Endothelial cell of umbilical vein (primary cell): ENCODE measurements around the gene LGALS7. TPM values are rescaled to one million over a fixed set of nuclear protein-coding genes. Genes with fewer than 3 reads are reported as not detected.

Experiments used
- BruUV-seq: library from RNA; stranded (reverse); fragments of 400-500 nt; replicated peaks from 2 replicates; lab custom pipeline; 2021; lab: Mats Ljungman, UMichigan
- CTCF ChIA-PET: fragments of 300-600, 350-600 bp; sonication (Branson Sonifier 250); formaldehyde crosslinking; loops from one replicate; lab custom pipeline; 2021; ENCODE audit warnings: antibody characterized with exemption, inconsistent platforms; lab: Charles Lee
- POLR2A ChIA-PET: fragments of 300-600, 350-600 bp; sonication (Branson Sonifier 250); formaldehyde crosslinking; loops from one replicate; lab custom pipeline; 2021; ENCODE audit warnings: antibody characterized with exemption, inconsistent platforms; lab: Charles Lee
- DNase-seq: peaks from one replicate; pipeline ENCODE4 v3.0.0-alpha.2; 2011; ENCODE audit warnings: low read depth, low spot score
- FAIRE-seq: peaks from 2 replicates; lab custom pipeline; 2011; peaks lifted over from hg19 to GRCh38; lab: Jason Lieb, UNC
- H2AFZ ChIP-seq: 2 replicates; pipeline ENCODE4 v1.6.0; 2012; ENCODE audit warnings: low read depth, low read length, control low read depth, inconsistent platforms
- H3K27ac ChIP-seq: 2 replicates; pipeline ENCODE4 v1.5.1; 2011; ENCODE audit warnings: low read depth, mild to moderate bottlenecking, control low read depth, low read length, moderate library complexity; ENCODE audit not compliant: insufficient read depth
- H3K27me3 ChIP-seq, 2 experiments: 2 replicates each; pipeline versions ENCODE4 v1.6.0 to v1.6.1; 2011; ENCODE audit warnings: low read length in 2 of 2, mixed read lengths in 1 of 2; ENCODE audit not compliant: control insufficient read depth in 2 of 2, insufficient read depth in 2 of 2
- H3K36me3 ChIP-seq, 2 experiments: 2 replicates in 1 of 2; 3 replicates in 1 of 2; pipeline ENCODE4 v1.5.1; 2011; ENCODE audit warnings: low read length in 2 of 2, mild to moderate bottlenecking in 1 of 2, moderate library complexity in 1 of 2; ENCODE audit not compliant: control insufficient read depth in 2 of 2, insufficient read depth in 2 of 2; ENCODE audit errors: extremely low read depth in 1 of 2
- H3K4me1 ChIP-seq: 3 replicates; pipeline ENCODE4 v1.5.1; 2011; ENCODE audit warnings: mild to moderate bottlenecking, low read length; ENCODE audit not compliant: control insufficient read depth, insufficient read depth; ENCODE audit errors: extremely low read depth
- H3K4me2 ChIP-seq: 2 replicates; pipeline ENCODE4 v1.6.1; 2011; ENCODE audit warnings: low read length, control low read depth, mixed read lengths; ENCODE audit not compliant: insufficient read depth
- H3K4me3 ChIP-seq, 3 experiments: fragments of 200-600 bp in 1 of 3; sonication (generic), shearing (Covaris generic) in 1 of 3; replicated peaks in 1 of 3; 2 replicates each; pipeline ENCODE4 v1.5.1; 2011 to 2016; ENCODE audit warnings: control low read depth in 3 of 3, low read length in 3 of 3, mild to moderate bottlenecking in 2 of 3, inconsistent platforms in 1 of 3, low read depth in 1 of 3, moderate library complexity in 1 of 3; ENCODE audit not compliant: insufficient read depth in 1 of 3
- H3K79me2 ChIP-seq: 2 replicates; pipeline ENCODE4 v1.6.0; 2012; ENCODE audit warnings: low read length, inconsistent platforms; ENCODE audit not compliant: control insufficient read depth, insufficient read depth
- H3K9ac ChIP-seq: replicated peaks from 2 replicates; pipeline ENCODE3; 2011; ENCODE audit warnings: low read length, control low read depth; ENCODE audit not compliant: insufficient read depth; ENCODE audit errors: extremely low read depth
- H3K9me1 ChIP-seq: replicated peaks from 3 replicates; pipeline ENCODE4 v1.6.0; 2011; ENCODE audit warnings: mild to moderate bottlenecking, low read length; ENCODE audit not compliant: control insufficient read depth, insufficient read depth; ENCODE audit errors: extremely low read depth
- H3K9me3 ChIP-seq: replicated peaks from 2 replicates; pipeline ENCODE4 v1.5.1; 2012; ENCODE audit warnings: low read length, inconsistent platforms; ENCODE audit not compliant: control insufficient read depth, insufficient read depth
- H4K20me1 ChIP-seq: replicated peaks from 2 replicates; pipeline ENCODE3; 2011; ENCODE audit warnings: mild to moderate bottlenecking, low read length; ENCODE audit not compliant: control insufficient read depth, insufficient read depth; ENCODE audit errors: extremely low read depth
- EZH2 ChIP-seq: IDR thresholded peaks from 2 replicates; pipeline ENCODE4 v1.6.1; 2012; ENCODE audit warnings: borderline replicate concordance, low read depth, mild to moderate bottlenecking, moderate library complexity, low read length, inconsistent platforms; ENCODE audit not compliant: severe bottlenecking
- FOS ChIP-seq: IDR thresholded peaks from 2 replicates; pipeline ENCODE4 v1.6.1; 2011; ENCODE audit warnings: mild to moderate bottlenecking, low read length, moderate library complexity, borderline replicate concordance; ENCODE audit not compliant: insufficient read depth
- GATA2 ChIP-seq: IDR thresholded peaks from 2 replicates; pipeline ENCODE4 v1.7.0; 2011; ENCODE audit warnings: low read depth, mild to moderate bottlenecking, moderate library complexity, mixed read lengths, low read length; ENCODE audit not compliant: insufficient read length, insufficient read depth
- JUN ChIP-seq: IDR thresholded peaks from 2 replicates; pipeline ENCODE4 v1.6.1; 2011; ENCODE audit warnings: borderline replicate concordance, low read depth; ENCODE audit not compliant: insufficient read length, insufficient read depth
- MYC ChIP-seq: IDR thresholded peaks from one replicate; pipeline ENCODE4 v1.6.1; 2011; ENCODE audit warnings: mild to moderate bottlenecking, low read depth, low read length
- POLR2A ChIP-seq: IDR thresholded peaks from 2 replicates; pipeline ENCODE4 v1.6.1; 2012; ENCODE audit warnings: low read depth, mild to moderate bottlenecking, control low read depth, low read length
- POLR2AphosphoS5 ChIP-seq: IDR thresholded peaks from 2 replicates; pipeline ENCODE4 v1.6.1; 2012; ENCODE audit warnings: low read depth, mild to moderate bottlenecking, control low read depth, low read length, moderate library complexity; ENCODE audit not compliant: insufficient read depth
- dilution Hi-C: fragments of 300-500 bp; cut with MboI; formaldehyde crosslinking; loops from one replicate; pipeline ENCODE4 v1.15.0; 2019; ENCODE audit warnings: low sequenced_read_pairs; ENCODE audit not compliant: extremely low pct_ligation_motif_present
- intact Hi-C: fragments of 100-400 bp; cut with micrococcal nuclease; formaldehyde crosslinking; loops from one replicate; pipeline ENCODE4 v1.10.0; 2022
- polyA plus RNA-seq, 4 experiments: library from polyadenylated mRNA; depleted of rRNA in 3 of 4; stranded (reverse) in 3 of 4; unstranded in 1 of 4; fragments of >200 nt; gene quantifications; 2 replicates each; pipeline versions ENCODE4 v1.2.1 to v1.2.3, GENCODE V29; 2011 to 2012; ENCODE audit warnings: missing spikeins in 1 of 4
- total RNA-seq: library from RNA; stranded (reverse); gene quantifications from 2 replicates; pipeline ENCODE4 v1.2.3, GENCODE V29; 2021
- TF ChIP-seq, protein P1 (sequence below), 2 donors: IDR thresholded peaks; 1 replicate in 1 of 2; 2 replicates in 1 of 2; pipeline ENCODE4 v1.5.1; 2011; ENCODE audit warnings: low read length in 2 of 2, mild to moderate bottlenecking in 2 of 2, moderate library complexity in 2 of 2, control low read depth in 1 of 2, inconsistent platforms in 1 of 2, low read depth in 1 of 2; ENCODE audit not compliant: insufficient read depth in 1 of 2; ENCODE audit errors: extremely low read depth in 1 of 2
- TF ChIP-seq, protein P2 (sequence below): IDR thresholded peaks from 2 replicates; pipeline ENCODE4 v1.6.1; 2011; ENCODE audit not compliant: insufficient read depth, insufficient read length

The LGALS7 gene
- total and polyA plus RNA-seq, 2 donors (not counting 3 experiments of a cell fraction or from before 2014, with no cell fraction given), result not detected

DNA sequence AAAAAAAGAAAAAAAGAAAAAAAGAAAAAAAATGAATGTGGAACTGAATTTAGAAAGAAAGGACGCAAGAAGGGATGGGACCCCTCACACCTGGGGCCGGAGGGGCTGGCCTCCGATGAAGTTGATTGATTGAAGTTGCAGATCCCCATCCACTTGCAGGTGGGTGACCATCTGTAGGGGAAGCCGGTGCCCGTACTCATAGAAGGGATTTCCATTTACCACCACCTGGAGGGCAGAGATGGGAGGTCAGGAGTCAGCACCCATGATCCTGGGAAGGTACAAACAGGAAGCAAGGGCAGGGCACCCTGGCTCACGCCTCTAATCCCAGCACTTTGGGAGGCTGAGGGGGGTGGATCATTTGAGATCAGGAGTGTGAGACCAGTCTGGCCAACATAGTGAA lies 33.1 kb upstream of the LGALS7 start:
- intact Hi-C loops, result no loop called here
- dilution Hi-C loops, result no loop called here
- DNase-seq (no peak), FAIRE-seq (no peak)
- Histone ChIP-seq H3K9me1 (no peaks in the 10 kb centered on the region), H3K4me1 (peaks cover 8% of the 10 kb centered on the region), H3K79me2 (no peaks in the 10 kb centered on the region), H3K4me3 (no peak overlapping the region), H3K27me3 (no peaks in the 10 kb centered on the region), H3K9ac (no peak overlapping the region), H3K27ac (no peak overlapping the region), H3K4me2 (no peak overlapping the region), H2AFZ (no peak overlapping the region), H3K9me3 (no peaks in the 10 kb centered on the region), H4K20me1 (no peaks in the 10 kb centered on the region), H3K36me3 (no peaks in the 10 kb centered on the region)
- ChIA-PET POLR2A (no interaction called here), CTCF (no interaction called here)
- BruUV-seq, result no TSS peak
- TF ChIP-seq GATA2 (no peak), JUN (no peak), FOS (no peak), MYC (no peak), POLR2AphosphoS5 (no peak), EZH2 (no peak), POLR2A (no peak)
- TF ChIP-seq, protein P1, sequence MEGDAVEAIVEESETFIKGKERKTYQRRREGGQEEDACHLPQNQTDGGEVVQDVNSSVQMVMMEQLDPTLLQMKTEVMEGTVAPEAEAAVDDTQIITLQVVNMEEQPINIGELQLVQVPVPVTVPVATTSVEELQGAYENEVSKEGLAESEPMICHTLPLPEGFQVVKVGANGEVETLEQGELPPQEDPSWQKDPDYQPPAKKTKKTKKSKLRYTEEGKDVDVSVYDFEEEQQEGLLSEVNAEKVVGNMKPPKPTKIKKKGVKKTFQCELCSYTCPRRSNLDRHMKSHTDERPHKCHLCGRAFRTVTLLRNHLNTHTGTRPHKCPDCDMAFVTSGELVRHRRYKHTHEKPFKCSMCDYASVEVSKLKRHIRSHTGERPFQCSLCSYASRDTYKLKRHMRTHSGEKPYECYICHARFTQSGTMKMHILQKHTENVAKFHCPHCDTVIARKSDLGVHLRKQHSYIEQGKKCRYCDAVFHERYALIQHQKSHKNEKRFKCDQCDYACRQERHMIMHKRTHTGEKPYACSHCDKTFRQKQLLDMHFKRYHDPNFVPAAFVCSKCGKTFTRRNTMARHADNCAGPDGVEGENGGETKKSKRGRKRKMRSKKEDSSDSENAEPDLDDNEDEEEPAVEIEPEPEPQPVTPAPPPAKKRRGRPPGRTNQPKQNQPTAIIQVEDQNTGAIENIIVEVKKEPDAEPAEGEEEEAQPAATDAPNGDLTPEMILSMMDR (IDR thresholded peaks at IDR 0.05; ENCODE audit: extremely low read depth in 1 of 2, insufficient read depth in 1 of 2, low read depth in 1 of 2, low read length in 2 of 2), result no peak
- TF ChIP-seq, protein P2, sequence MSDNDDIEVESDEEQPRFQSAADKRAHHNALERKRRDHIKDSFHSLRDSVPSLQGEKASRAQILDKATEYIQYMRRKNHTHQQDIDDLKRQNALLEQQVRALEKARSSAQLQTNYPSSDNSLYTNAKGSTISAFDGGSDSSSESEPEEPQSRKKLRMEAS, result no peak
